ENCODE measurements around the gene SLC7A1. TPM values are rescaled to one million over a fixed set of nuclear protein-coding genes. Genes with fewer than 3 reads are reported as not detected.
A peak's percentile ranks its signal among the peaks of the same experiment; 100 is the strongest.

SLC7A1 gene
- polyA plus RNA-seq, 2 of the 4 experiments (the other 2 are of a cell fraction): 19.9 to 24.8 TPM

DNA sequence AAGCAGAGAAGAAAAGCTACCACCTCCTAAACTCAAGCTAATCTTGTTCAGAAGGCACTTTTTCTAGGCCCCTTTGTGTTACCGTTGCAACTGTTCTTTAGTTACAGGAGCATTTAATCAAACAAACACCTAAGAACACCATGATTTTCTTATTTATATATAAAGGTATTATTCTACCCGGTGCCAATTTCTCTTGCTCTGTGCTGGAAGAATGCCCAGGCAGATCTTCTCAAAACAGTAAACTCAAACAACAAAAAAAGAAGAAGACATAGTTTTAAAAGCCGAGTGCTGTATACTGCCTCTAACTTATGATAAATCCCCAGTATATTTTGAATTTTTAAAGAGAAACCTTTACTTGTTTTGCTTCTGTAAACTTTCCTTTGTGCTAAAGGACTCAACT is 20.4 kb downstream of the SLC7A1 start:
- Histone ChIP-seq H3K4me1 (peaks cover 12% of the 10 kb centered on the region; the same call in 2 of the 3 replicates), H3K27ac (no peak overlapping the region), H3K4me2 (no peak overlapping the region), H3K9me3 (no peaks in the 10 kb centered on the region), H3K4me3 (no peak overlapping the region)
- DNase-seq (ENCODE audit: low read depth in 1 of 2, low spot score in 1 of 2) (no peak), FAIRE-seq (no peak), ATAC-seq (no peak)
- 88% methylated on average over 3 of the region's 3 CpGs for WGBS (ENCODE audit: missing lambda C conversion rate)
- CTCF ChIA-PET: no interaction called here
- TF ChIP-seq ESRRA (IDR thresholded peaks at IDR 0.05; ENCODE audit: borderline replicate concordance, low read length) (no peak), JUNB (IDR thresholded peaks at IDR 0.05) (no peak), RARB (CRISPR knock-in tag; IDR thresholded peaks at IDR 0.05) (no peak), ZSCAN20 (CRISPR knock-in tag; IDR thresholded peaks at IDR 0.05) (no peak), RNF2 (IDR thresholded peaks at IDR 0.05; ENCODE audit: borderline replicate concordance, low read depth) (no peak), BHLHE40 (IDR thresholded peaks at IDR 0.05; ENCODE audit: low read depth, low read length) (no peak), HDAC2 (IDR thresholded peaks at IDR 0.05) (no peak), TFCP2L1 (CRISPR knock-in tag; IDR thresholded peaks at IDR 0.05) (no peak), POLR2AphosphoS2 (conservative IDR thresholded peaks at IDR 0.05; ENCODE audit: low read length) (no peak), CHD2 (IDR thresholded peaks at IDR 0.05; ENCODE audit: low read length, partially characterized antibody) (no peak), KDM5A (IDR thresholded peaks at IDR 0.05) (no peak), TP53 (CRISPR knock-in tag; IDR thresholded peaks at IDR 0.05) (no peak), HEYL (CRISPR knock-in tag; IDR thresholded peaks at IDR 0.05) (no peak)
- TF ChIP-seq, protein P1, sequence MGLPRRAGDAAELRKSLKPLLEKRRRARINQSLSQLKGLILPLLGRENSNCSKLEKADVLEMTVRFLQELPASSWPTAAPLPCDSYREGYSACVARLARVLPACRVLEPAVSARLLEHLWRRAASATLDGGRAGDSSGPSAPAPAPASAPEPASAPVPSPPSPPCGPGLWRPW (IDR thresholded peaks at IDR 0.05): no peak
- TF ChIP-seq, protein P2, sequence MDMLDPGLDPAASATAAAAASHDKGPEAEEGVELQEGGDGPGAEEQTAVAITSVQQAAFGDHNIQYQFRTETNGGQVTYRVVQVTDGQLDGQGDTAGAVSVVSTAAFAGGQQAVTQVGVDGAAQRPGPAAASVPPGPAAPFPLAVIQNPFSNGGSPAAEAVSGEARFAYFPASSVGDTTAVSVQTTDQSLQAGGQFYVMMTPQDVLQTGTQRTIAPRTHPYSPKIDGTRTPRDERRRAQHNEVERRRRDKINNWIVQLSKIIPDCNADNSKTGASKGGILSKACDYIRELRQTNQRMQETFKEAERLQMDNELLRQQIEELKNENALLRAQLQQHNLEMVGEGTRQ (IDR thresholded peaks at IDR 0.05): no peak
- TF ChIP-seq, protein P3, sequence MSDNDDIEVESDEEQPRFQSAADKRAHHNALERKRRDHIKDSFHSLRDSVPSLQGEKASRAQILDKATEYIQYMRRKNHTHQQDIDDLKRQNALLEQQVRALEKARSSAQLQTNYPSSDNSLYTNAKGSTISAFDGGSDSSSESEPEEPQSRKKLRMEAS (IDR thresholded peaks at IDR 0.05): no peak
- TF ChIP-seq, protein P4, sequence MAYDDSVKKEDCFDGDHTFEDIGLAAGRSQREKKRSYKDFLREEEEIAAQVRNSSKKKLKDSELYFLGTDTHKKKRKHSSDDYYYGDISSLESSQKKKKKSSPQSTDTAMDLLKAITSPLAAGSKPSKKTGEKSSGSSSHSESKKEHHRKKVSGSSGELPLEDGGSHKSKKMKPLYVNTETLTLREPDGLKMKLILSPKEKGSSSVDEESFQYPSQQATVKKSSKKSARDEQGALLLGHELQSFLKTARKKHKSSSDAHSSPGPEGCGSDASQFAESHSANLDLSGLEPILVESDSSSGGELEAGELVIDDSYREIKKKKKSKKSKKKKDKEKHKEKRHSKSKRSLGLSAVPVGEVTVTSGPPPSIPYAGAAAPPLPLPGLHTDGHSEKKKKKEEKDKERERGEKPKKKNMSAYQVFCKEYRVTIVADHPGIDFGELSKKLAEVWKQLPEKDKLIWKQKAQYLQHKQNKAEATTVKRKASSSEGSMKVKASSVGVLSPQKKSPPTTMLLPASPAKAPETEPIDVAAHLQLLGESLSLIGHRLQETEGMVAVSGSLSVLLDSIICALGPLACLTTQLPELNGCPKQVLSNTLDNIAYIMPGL (CRISPR knock-in tag; IDR thresholded peaks at IDR 0.05; ENCODE audit: borderline replicate concordance): no peak
- POLR2A ChIA-PET: no interaction called here

DNA sequence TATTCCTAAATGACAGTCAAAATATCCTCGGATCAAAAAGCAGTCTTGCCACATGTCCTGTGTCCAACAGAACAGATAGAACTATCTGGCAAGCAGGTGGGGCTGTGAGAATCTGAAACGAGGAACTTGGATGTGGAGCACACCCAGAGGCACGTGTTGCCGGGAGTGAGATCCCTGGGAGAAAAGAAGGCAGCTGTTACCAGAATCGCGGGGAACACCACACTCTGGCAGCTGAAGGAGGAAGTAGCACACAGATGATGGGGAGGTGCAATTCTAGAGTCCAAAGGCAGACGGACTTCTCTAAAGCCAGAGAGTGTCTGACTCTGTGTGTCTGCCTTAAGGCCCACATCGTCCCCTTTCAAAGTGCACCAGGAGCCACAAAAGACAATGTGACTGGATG is 22.3 kb downstream of the SLC7A1 start:
- POLR2A ChIA-PET: no interaction called here
- Histone ChIP-seq H3K27ac (no peak overlapping the region), H3K9me3 (no peaks in the 10 kb centered on the region), H3K4me3 (no peak overlapping the region), H3K4me1 (peaks cover 17% of the 10 kb centered on the region; the same call in 2 of the 3 replicates), H3K4me2 (no peak overlapping the region)
- DNase-seq (ENCODE audit: low read depth in 1 of 2, low spot score in 1 of 2) (no peak), ATAC-seq (peak; percentile 20 to 28; a peak in 3 of 6 replicates), FAIRE-seq (no peak)
- TF ChIP-seq NPAS2 (CRISPR knock-in tag; IDR thresholded peaks at IDR 0.05; ENCODE audit: borderline replicate concordance) (no peak), ZNF302 (CRISPR knock-in tag; IDR thresholded peaks at IDR 0.05) (no peak), CHD4 (IDR thresholded peaks at IDR 0.05; ENCODE audit: borderline replicate concordance) (no peak), CBX8 (IDR thresholded peaks at IDR 0.05) (no peak), JUNB (IDR thresholded peaks at IDR 0.05) (no peak), POLR2AphosphoS2 (conservative IDR thresholded peaks at IDR 0.05; ENCODE audit: low read length) (no peak), HDAC2 (IDR thresholded peaks at IDR 0.05) (no peak), EP300 (IDR thresholded peaks at IDR 0.05) (no peak)
- TF ChIP-seq, protein P5, sequence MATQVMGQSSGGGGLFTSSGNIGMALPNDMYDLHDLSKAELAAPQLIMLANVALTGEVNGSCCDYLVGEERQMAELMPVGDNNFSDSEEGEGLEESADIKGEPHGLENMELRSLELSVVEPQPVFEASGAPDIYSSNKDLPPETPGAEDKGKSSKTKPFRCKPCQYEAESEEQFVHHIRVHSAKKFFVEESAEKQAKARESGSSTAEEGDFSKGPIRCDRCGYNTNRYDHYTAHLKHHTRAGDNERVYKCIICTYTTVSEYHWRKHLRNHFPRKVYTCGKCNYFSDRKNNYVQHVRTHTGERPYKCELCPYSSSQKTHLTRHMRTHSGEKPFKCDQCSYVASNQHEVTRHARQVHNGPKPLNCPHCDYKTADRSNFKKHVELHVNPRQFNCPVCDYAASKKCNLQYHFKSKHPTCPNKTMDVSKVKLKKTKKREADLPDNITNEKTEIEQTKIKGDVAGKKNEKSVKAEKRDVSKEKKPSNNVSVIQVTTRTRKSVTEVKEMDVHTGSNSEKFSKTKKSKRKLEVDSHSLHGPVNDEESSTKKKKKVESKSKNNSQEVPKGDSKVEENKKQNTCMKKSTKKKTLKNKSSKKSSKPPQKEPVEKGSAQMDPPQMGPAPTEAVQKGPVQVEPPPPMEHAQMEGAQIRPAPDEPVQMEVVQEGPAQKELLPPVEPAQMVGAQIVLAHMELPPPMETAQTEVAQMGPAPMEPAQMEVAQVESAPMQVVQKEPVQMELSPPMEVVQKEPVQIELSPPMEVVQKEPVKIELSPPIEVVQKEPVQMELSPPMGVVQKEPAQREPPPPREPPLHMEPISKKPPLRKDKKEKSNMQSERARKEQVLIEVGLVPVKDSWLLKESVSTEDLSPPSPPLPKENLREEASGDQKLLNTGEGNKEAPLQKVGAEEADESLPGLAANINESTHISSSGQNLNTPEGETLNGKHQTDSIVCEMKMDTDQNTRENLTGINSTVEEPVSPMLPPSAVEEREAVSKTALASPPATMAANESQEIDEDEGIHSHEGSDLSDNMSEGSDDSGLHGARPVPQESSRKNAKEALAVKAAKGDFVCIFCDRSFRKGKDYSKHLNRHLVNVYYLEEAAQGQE (IDR thresholded peaks at IDR 0.05): no peak
- TF ChIP-seq, protein P1 (IDR thresholded peaks at IDR 0.05): no peak
- TF ChIP-seq, protein P6, sequence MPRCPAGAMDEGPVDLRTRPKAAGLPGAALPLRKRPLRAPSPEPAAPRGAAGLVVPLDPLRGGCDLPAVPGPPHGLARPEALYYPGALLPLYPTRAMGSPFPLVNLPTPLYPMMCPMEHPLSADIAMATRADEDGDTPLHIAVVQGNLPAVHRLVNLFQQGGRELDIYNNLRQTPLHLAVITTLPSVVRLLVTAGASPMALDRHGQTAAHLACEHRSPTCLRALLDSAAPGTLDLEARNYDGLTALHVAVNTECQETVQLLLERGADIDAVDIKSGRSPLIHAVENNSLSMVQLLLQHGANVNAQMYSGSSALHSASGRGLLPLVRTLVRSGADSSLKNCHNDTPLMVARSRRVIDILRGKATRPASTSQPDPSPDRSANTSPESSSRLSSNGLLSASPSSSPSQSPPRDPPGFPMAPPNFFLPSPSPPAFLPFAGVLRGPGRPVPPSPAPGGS (IDR thresholded peaks at IDR 0.05): no peak
- TF ChIP-seq, protein P7, sequence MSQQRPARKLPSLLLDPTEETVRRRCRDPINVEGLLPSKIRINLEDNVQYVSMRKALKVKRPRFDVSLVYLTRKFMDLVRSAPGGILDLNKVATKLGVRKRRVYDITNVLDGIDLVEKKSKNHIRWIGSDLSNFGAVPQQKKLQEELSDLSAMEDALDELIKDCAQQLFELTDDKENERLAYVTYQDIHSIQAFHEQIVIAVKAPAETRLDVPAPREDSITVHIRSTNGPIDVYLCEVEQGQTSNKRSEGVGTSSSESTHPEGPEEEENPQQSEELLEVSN (IDR thresholded peaks at IDR 0.05; ENCODE audit: borderline replicate concordance, low read depth): no peak
- TF ChIP-seq, protein P2 (IDR thresholded peaks at IDR 0.05): no peak
- TF ChIP-seq, protein P8, sequence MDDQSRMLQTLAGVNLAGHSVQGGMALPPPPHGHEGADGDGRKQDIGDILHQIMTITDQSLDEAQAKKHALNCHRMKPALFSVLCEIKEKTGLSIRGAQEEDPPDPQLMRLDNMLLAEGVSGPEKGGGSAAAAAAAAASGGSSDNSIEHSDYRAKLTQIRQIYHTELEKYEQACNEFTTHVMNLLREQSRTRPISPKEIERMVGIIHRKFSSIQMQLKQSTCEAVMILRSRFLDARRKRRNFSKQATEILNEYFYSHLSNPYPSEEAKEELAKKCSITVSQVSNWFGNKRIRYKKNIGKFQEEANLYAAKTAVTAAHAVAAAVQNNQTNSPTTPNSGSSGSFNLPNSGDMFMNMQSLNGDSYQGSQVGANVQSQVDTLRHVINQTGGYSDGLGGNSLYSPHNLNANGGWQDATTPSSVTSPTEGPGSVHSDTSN (IDR thresholded peaks at IDR 0.05): no peak
- WGBS (ENCODE audit: missing lambda C conversion rate): 76% methylated on average over 8 of the region's 8 CpGs
- CTCF ChIA-PET: interaction anchor here (1.2 kb wide), 1 partner anchor 65 kb away, joined by 4 read pairs; no protein-coding TSS in a partner anchor

Measured in A549 (cell line).